H9 (cell line): ENCODE results near the gene MEG3. TPM values are rescaled to one million over a fixed set of nuclear protein-coding genes. Genes with fewer than 3 reads are reported as not detected.

Source experiments
- DNase-seq: peaks from one replicate; pipeline ENCODE4 v3.0.0-alpha.2; 2017
- H2AFZ ChIP-seq: one replicate; pipeline ENCODE4 v1.6.1; 2013; ENCODE audit warnings: mild to moderate bottlenecking, low read length, control low read depth, moderate library complexity
- H2AK5ac ChIP-seq: 2 replicates; pipeline ENCODE4 v1.6.1; 2013; ENCODE audit warnings: low read length, control low read depth, mixed read lengths; ENCODE audit not compliant: insufficient read length
- H2BK120ac ChIP-seq: one replicate; pipeline ENCODE4 v1.6.1; 2013; ENCODE audit warnings: low read depth, mild to moderate bottlenecking, low read length, control low read depth, inconsistent platforms; ENCODE audit not compliant: poor library complexity, severe bottlenecking
- H2BK12ac ChIP-seq: 2 replicates; pipeline ENCODE4 v1.6.1; 2013; ENCODE audit warnings: low read length, control low read depth, mixed read lengths, low read depth; ENCODE audit not compliant: insufficient read length
- H2BK15ac ChIP-seq: 2 replicates; pipeline ENCODE4 v1.6.1; 2013; ENCODE audit warnings: low read depth, low read length, control low read depth
- H2BK20ac ChIP-seq: one replicate; pipeline ENCODE4 v1.6.1; 2013; ENCODE audit warnings: low read depth, mild to moderate bottlenecking, low read length, control low read depth, inconsistent platforms; ENCODE audit not compliant: poor library complexity, severe bottlenecking
- H2BK5ac ChIP-seq: 2 replicates; pipeline ENCODE4 v1.6.1; 2013; ENCODE audit warnings: low read length, control low read depth, mixed read lengths; ENCODE audit not compliant: insufficient read length
- H3K14ac ChIP-seq: 2 replicates; pipeline ENCODE4 v1.6.1; 2013; ENCODE audit warnings: low read length, control low read depth; ENCODE audit not compliant: insufficient read depth
- H3K18ac ChIP-seq: 2 replicates; pipeline ENCODE4 v1.6.1; 2013; ENCODE audit warnings: low read depth, mild to moderate bottlenecking, mixed read lengths, low read length, control low read depth; ENCODE audit not compliant: insufficient read length
- H3K23ac ChIP-seq: 2 replicates; pipeline ENCODE4 v1.6.1; 2013; ENCODE audit warnings: low read length, control low read depth, mixed read lengths, low read depth; ENCODE audit not compliant: insufficient read length
- H3K23me2 ChIP-seq: 2 replicates; pipeline ENCODE4 v1.6.1; 2013; ENCODE audit warnings: low read depth, mild to moderate bottlenecking, mixed read lengths, low read length, control low read depth; ENCODE audit not compliant: insufficient read length, poor library complexity, severe bottlenecking
- H3K27ac ChIP-seq: 2 replicates; pipeline ENCODE4 v1.5.1; 2013; ENCODE audit warnings: low read length, control low read depth, mixed read lengths, low read depth; ENCODE audit not compliant: insufficient read length
- H3K27me3 ChIP-seq: 2 replicates; pipeline ENCODE4 v1.6.1; 2013; ENCODE audit warnings: low read length, control low read depth, inconsistent platforms; ENCODE audit not compliant: insufficient read depth
- H3K4ac ChIP-seq: 2 replicates; pipeline ENCODE4 v1.6.1; 2013; ENCODE audit warnings: low read depth, mild to moderate bottlenecking, control low read depth, inconsistent platforms, low read length, moderate library complexity
- H3K4me1 ChIP-seq: 2 replicates; pipeline ENCODE4 v1.6.1; 2013; ENCODE audit warnings: low read length, control low read depth, inconsistent platforms; ENCODE audit not compliant: insufficient read depth
- H3K4me2 ChIP-seq: 2 replicates; pipeline ENCODE4 v1.6.1; 2013; ENCODE audit warnings: low read length, control low read depth, mixed read lengths; ENCODE audit not compliant: insufficient read length, insufficient read depth
- H3K56ac ChIP-seq: 2 replicates; pipeline ENCODE4 v1.6.1; 2013; ENCODE audit warnings: low read depth, mild to moderate bottlenecking, mixed read lengths, low read length, control low read depth; ENCODE audit not compliant: insufficient read length
- H3K79me1 ChIP-seq: 2 replicates; pipeline ENCODE4 v1.6.1; 2013; ENCODE audit warnings: low read depth, mild to moderate bottlenecking, moderate library complexity, low read length, control low read depth, inconsistent platforms; ENCODE audit not compliant: insufficient read depth, poor library complexity, severe bottlenecking
- H3K79me2 ChIP-seq: 2 replicates; pipeline ENCODE4 v1.6.1; 2013; ENCODE audit warnings: low read length, control low read depth, inconsistent platforms; ENCODE audit not compliant: insufficient read depth
- H3K9ac ChIP-seq: 2 replicates; pipeline ENCODE4 v1.6.1; 2013; ENCODE audit warnings: low read length, control low read depth, mixed read lengths; ENCODE audit not compliant: insufficient read length; ENCODE audit errors: extremely low read depth
- H3K9me3 ChIP-seq: one replicate; pipeline ENCODE4 v1.6.1; 2013; ENCODE audit warnings: low read depth, low read length, inconsistent platforms; ENCODE audit not compliant: control insufficient read depth
- H3T11ph ChIP-seq: one replicate; pipeline ENCODE4 v1.6.1; 2013; ENCODE audit warnings: mild to moderate bottlenecking, low read length, control low read depth, inconsistent platforms
- H4K20me1 ChIP-seq: one replicate; pipeline ENCODE4 v1.6.1; 2013; ENCODE audit not compliant: control insufficient read depth, insufficient read length, insufficient read depth
- H4K5ac ChIP-seq: 2 replicates; pipeline ENCODE4 v1.6.1; 2013; ENCODE audit warnings: low read depth, mild to moderate bottlenecking, mixed read lengths, low read length, control low read depth; ENCODE audit not compliant: insufficient read length
- H4K8ac ChIP-seq: replicated peaks from 2 replicates; pipeline ENCODE4 v1.6.1; 2013; ENCODE audit warnings: low read length, control low read depth, mixed read lengths, low read depth; ENCODE audit not compliant: insufficient read length
- H4K91ac ChIP-seq: 2 replicates; pipeline ENCODE4 v1.6.1; 2013; ENCODE audit warnings: low read depth, mild to moderate bottlenecking, moderate library complexity, mixed read lengths, low read length, control low read depth; ENCODE audit not compliant: insufficient read length
- H3K27ac Mint-ChIP-seq, 3 experiments: 2 replicates in 2 of 3; 3 replicates in 1 of 3; pipeline ENCODE4 v1.8.0; 2020 to 2021; ENCODE audit warnings: mixed read lengths in 3 of 3, mild to moderate bottlenecking in 1 of 3, moderate library complexity in 1 of 3
- H3K27me3 Mint-ChIP-seq: 2 replicates; pipeline ENCODE4 v1.8.0; 2021; ENCODE audit warnings: low read depth, mild to moderate bottlenecking, moderate library complexity, mixed read lengths
- H3K36me3 Mint-ChIP-seq, 3 experiments: 2 replicates in 2 of 3; 3 replicates in 1 of 3; pipeline ENCODE4 v1.8.0; 2020 to 2021; ENCODE audit warnings: low read depth in 3 of 3, mixed read lengths in 3 of 3; ENCODE audit not compliant: insufficient read depth in 1 of 3
- H3K4me1 Mint-ChIP-seq, 2 experiments: 2 replicates each; pipeline ENCODE4 v1.8.0; 2020; ENCODE audit warnings: mixed read lengths in 2 of 2
- H3K4me3 Mint-ChIP-seq, 2 experiments: 2 replicates in 1 of 2; 3 replicates in 1 of 2; pipeline ENCODE4 v1.8.0; 2020 to 2021; ENCODE audit warnings: mild to moderate bottlenecking in 2 of 2, mixed read lengths in 2 of 2, moderate library complexity in 1 of 2
- H3K9me3 Mint-ChIP-seq, 2 experiments: 2 replicates in 1 of 2; 3 replicates in 1 of 2; pipeline ENCODE4 v1.8.0; 2020; ENCODE audit warnings: mild to moderate bottlenecking in 2 of 2, mixed read lengths in 2 of 2, moderate library complexity in 1 of 2
- WGBS: extraction: QIAGEN DNeasy Blood & Tissue Kit; methylation state at CpG from one replicate; pipeline ENCODE4 v1.1.7; 2013; ENCODE audit warnings: missing lambda C conversion rate, low lambda C conversion rate, mixed read lengths; ENCODE audit not compliant: insufficient read length; ENCODE audit errors: extremely low coverage; 5-methylcytosine and 5-hydroxymethylcytosine counted together
- total RNA-seq: library from RNA; stranded (reverse); gene quantifications from 2 replicates; pipeline ENCODE4 v1.2.1, GENCODE V29; 2021
- TF ChIP-seq, protein P1 (sequence below): fragments of 200-600 bp; sonication (generic); conservative IDR thresholded peaks from 3 replicates; pipeline ENCODE4 v1.8.0; 2021; ENCODE audit warnings: antibody characterized with exemption, mild to moderate bottlenecking

MEG3 gene
- total RNA-seq, 1 experiment from 2014 or later, result 0.52 TPM

DNA sequence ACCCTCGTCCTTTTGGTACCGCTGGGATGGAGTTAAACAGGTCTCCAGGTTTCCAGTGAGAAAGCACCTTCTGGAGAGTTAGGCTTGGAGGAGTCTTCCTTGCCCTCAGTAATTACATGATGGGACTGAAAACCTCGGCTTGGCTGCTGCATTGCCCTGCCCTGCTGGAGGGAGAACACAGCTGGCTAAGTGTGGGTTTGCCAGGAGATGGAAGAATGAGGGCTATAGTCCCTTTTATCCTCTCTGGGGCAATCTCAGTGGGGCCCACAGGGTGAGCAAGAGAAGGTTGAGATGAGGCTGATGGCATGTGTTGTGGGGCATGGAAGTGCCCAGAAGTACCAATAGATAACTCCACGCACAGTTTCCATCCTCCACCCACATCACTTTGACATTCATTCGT, 23.2 kb upstream of the MEG3 start:
- H3K56ac ChIP-seq, result no peak overlapping the region
- H2BK5ac ChIP-seq, result no peak overlapping the region
- H3K27me3 Mint-ChIP-seq, result peaks cover 10% of the 10 kb centered on the region; the same call in 1 of the 2 replicates
- no peak overlapping the region for H3K4me3 Mint-ChIP-seq
- no peaks in the 10 kb centered on the region for H3K79me2 ChIP-seq
- no peak overlapping the region for H2BK15ac ChIP-seq
- no peak overlapping the region for H3K23ac ChIP-seq
- H4K8ac ChIP-seq, result no peak overlapping the region
- no peak overlapping the region for H3K4ac ChIP-seq
- H3K23me2 ChIP-seq, result no peaks in the 10 kb centered on the region
- no peak overlapping the region for H2BK20ac ChIP-seq
- peaks cover 5% of the 10 kb centered on the region for H3K4me1 ChIP-seq
- no peak overlapping the region for H4K5ac ChIP-seq
- no peak overlapping the region for H4K91ac ChIP-seq
- H3K9ac ChIP-seq, result no peak overlapping the region
- H2AK5ac ChIP-seq, result no peak overlapping the region
- H3K4me1 Mint-ChIP-seq, result peaks cover 34 to 35% of the 10 kb centered on the region in 2 experiments
- no peak overlapping the region for H2BK120ac ChIP-seq
- no peaks in the 10 kb centered on the region; the same call in 1 of the 2 replicates for H3K27me3 ChIP-seq
- no peak overlapping the region for H3T11ph ChIP-seq
- H3K79me1 ChIP-seq, result no peaks in the 10 kb centered on the region
- TF ChIP-seq, protein P1, sequence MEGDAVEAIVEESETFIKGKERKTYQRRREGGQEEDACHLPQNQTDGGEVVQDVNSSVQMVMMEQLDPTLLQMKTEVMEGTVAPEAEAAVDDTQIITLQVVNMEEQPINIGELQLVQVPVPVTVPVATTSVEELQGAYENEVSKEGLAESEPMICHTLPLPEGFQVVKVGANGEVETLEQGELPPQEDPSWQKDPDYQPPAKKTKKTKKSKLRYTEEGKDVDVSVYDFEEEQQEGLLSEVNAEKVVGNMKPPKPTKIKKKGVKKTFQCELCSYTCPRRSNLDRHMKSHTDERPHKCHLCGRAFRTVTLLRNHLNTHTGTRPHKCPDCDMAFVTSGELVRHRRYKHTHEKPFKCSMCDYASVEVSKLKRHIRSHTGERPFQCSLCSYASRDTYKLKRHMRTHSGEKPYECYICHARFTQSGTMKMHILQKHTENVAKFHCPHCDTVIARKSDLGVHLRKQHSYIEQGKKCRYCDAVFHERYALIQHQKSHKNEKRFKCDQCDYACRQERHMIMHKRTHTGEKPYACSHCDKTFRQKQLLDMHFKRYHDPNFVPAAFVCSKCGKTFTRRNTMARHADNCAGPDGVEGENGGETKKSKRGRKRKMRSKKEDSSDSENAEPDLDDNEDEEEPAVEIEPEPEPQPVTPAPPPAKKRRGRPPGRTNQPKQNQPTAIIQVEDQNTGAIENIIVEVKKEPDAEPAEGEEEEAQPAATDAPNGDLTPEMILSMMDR, result no peak
- peaks cover 5% of the 10 kb centered on the region for H3K9me3 ChIP-seq
- DNase-seq, result no peak
- peaks cover 3 to 8% (median 5%) of the 10 kb centered on the region in 3 experiments for H3K36me3 Mint-ChIP-seq
- H3K27ac ChIP-seq, result no peak overlapping the region
- no CpG with 5 or more reads among the region's 5 CpGs for WGBS
- no peak overlapping the region for H3K27ac Mint-ChIP-seq
- H3K9me3 Mint-ChIP-seq, result peaks cover 8 to 14% of the 10 kb centered on the region in 2 experiments
- H3K4me2 ChIP-seq, result no peak overlapping the region
- H2BK12ac ChIP-seq, result no peak overlapping the region
- H4K20me1 ChIP-seq, result no peaks in the 10 kb centered on the region
- no peak overlapping the region for H2AFZ ChIP-seq
- no peak overlapping the region for H3K14ac ChIP-seq
- no peak overlapping the region for H3K18ac ChIP-seq
